Measurements from ENCODE around the gene OTULINL.

OTULINL gene

DNA sequence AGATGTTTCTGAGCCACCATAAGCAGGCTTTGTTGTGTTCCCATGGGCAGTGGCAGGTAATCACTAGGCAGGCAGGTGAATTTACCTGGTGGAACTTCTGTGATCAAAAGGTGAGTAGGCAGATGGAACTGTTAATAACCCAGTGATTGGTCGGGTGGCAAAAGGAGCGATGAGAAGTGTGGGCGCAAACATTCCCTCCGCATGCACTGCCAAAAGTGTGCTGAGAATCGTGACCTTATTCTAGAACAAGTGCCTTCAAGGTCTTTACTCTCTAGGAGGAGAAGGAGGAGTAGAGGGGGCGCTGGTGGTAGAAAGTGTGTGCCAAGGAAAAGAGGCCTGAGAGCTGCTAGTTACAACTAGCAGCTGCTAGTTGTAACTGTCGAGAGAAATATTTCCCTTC is 3.3 kb downstream of the OTULINL start:
- H3K9me3 Mint-ChIP-seq (ENCODE audit: low read depth) = no peaks in the 10 kb centered on the region
- peak overlapping the region; percentile 72 for H3K27ac Mint-ChIP-seq
- H3K4me3 Mint-ChIP-seq = peak overlapping the region; percentile 9
- H3K27me3 Mint-ChIP-seq = no peaks in the 10 kb centered on the region
- peaks cover 77% of the 10 kb centered on the region for H3K4me1 Mint-ChIP-seq (ENCODE audit: low read depth)
- peaks cover 2% of the 10 kb centered on the region for H3K36me3 Mint-ChIP-seq

DNA sequence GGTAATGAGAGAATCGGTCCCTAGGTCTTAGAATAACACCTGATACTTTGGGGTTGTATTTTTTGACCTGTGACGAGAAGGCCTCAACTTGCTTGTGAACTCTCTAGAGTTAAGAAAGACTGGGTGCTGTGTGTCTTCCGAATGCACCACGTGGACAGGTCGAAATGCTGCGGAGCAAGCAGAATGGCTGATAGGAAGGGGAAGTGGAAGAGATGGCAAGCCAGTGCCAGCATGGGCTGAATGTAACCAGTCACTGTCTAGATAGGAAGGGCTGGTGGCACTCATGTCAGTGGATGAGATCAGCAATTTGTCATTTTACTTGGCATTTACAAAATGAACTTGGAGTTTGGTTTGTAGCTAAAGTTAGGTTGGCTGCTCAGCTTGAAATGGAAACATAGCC is 5.6 kb downstream of the OTULINL start:
- peak overlapping the region; percentile 43 for H3K27ac Mint-ChIP-seq
- no peaks in the 10 kb centered on the region for H3K27me3 Mint-ChIP-seq
- peaks cover 93% of the 10 kb centered on the region for H3K4me1 Mint-ChIP-seq (ENCODE audit: low read depth)
- H3K4me3 Mint-ChIP-seq = no peak overlapping the region
- peaks cover 2% of the 10 kb centered on the region for H3K36me3 Mint-ChIP-seq
- H3K9me3 Mint-ChIP-seq (ENCODE audit: low read depth) = no peaks in the 10 kb centered on the region

DNA sequence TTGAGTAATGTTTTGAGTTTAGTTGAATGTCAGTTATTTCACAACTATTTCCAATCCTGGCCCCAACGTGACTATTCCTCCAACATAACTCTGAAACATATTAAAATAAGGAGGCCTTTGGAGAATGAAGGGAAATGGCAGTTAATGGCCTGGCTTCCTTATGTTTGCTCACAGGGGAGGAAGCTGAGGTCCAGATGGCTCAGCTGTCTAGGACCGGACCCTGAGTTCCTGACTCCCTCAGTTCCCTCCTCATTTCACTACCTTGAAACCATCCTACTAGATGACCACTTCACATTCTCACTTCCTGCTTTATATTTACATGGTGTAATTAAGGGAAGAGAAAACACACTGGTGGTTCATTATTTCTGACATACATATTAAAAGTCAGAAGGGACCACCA is 6.6 kb downstream of the OTULINL start:
- H3K4me1 Mint-ChIP-seq (ENCODE audit: low read depth) = peaks cover 96% of the 10 kb centered on the region
- peak overlapping the region; percentile 73 for H3K27ac Mint-ChIP-seq
- H3K9me3 Mint-ChIP-seq (ENCODE audit: low read depth) = no peaks in the 10 kb centered on the region
- no peaks in the 10 kb centered on the region for H3K27me3 Mint-ChIP-seq
- H3K36me3 Mint-ChIP-seq = peaks cover 2% of the 10 kb centered on the region
- no peak overlapping the region for H3K4me3 Mint-ChIP-seq

GRCh38 chr5:14588758-14589543 is 7.4 kb downstream of the OTULINL start:
- Mint-ChIP-seq H3K36me3 (peaks cover 2% of the 10 kb centered on the region), H3K9me3 (ENCODE audit: low read depth) (no peaks in the 10 kb centered on the region), H3K27ac (peak overlapping the region; percentile 73), H3K4me1 (ENCODE audit: low read depth) (peaks cover 96% of the 10 kb centered on the region), H3K4me3 (no peak overlapping the region), H3K27me3 (no peaks in the 10 kb centered on the region)

DNA sequence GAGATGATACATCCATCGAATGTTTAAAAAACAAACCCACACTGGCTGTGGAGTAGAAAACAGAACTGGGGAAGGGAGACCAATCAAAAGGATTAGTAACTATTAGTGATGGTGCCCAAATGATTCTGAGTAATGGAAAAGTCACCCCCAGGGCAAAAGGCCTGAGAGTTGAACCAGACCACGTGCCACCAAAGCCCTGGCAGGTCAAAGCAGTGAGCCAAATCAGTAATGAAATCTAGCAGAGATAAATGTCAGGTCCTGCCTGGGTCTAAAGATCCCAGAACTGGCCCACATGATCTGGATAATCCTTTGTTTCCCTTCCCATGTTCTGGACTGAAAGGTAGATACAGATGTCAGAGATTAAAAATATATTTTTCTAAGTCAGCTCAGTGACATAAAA is 9.4 kb downstream of the OTULINL start:
- Mint-ChIP-seq H3K36me3 (peaks cover 2% of the 10 kb centered on the region), H3K4me1 (ENCODE audit: low read depth) (peaks cover 97% of the 10 kb centered on the region), H3K27ac (peak overlapping the region; percentile 84), H3K4me3 (no peak overlapping the region), H3K9me3 (ENCODE audit: low read depth) (no peaks in the 10 kb centered on the region), H3K27me3 (no peaks in the 10 kb centered on the region)

GRCh38 chr5:14591548-14591947 is 10.0 kb downstream of the OTULINL start:
- Mint-ChIP-seq H3K9me3 (ENCODE audit: low read depth) (no peaks in the 10 kb centered on the region), H3K36me3 (peaks cover 2% of the 10 kb centered on the region), H3K4me3 (no peak overlapping the region), H3K27ac (peak overlapping the region; percentile 84), H3K4me1 (ENCODE audit: low read depth) (peaks cover 97% of the 10 kb centered on the region), H3K27me3 (no peaks in the 10 kb centered on the region)

- Mint-ChIP-seq H3K27me3 (no peaks in the 10 kb centered on the region), H3K36me3 (no peaks in the 10 kb centered on the region), H3K4me1 (ENCODE audit: low read depth) (peaks cover 97% of the 10 kb centered on the region), H3K27ac (peak overlapping the region; percentile 99), H3K4me3 (peak overlapping the region; percentile 83), H3K9me3 (ENCODE audit: low read depth) (no peaks in the 10 kb centered on the region)
Observed at GRCh38 chr5:14593326-14594021, 11.9 kb downstream of the OTULINL start.

DNA sequence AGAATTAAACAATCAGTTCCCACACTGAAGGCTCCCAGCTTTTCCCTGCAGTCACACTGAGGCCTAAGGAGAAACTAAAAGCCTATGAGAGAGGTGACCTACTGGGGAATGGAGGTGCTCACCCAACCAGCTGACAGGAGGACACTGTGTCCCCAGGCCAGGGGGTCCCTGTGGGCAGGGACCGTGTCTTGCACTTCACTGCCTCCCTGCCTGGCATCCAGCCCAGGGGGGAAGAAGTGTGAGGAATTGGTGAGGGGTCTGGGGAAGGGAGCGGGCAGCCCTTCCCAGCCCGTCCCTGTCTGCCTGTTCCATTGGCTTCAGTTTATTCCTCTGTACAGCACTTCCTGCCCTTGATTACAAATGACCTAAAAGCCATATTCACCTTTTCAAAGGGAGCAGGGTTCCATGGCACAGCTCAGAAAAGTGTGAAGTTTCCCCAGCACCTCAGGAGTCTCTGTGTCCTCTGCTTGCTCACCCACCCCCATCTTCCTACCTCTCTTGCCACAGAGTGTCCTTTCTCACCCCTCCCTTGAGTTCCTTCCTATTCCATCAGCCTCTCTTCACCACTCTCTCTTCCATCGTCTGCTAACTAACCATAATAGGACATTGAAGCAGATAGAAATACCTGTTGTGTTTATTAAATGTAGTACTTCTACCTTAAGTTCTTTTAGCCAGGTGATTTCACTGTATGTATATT is 12.9 kb downstream of the OTULINL start:
- no peaks in the 10 kb centered on the region for H3K27me3 Mint-ChIP-seq
- peak overlapping the region; percentile 83 for H3K4me3 Mint-ChIP-seq
- H3K9me3 Mint-ChIP-seq (ENCODE audit: low read depth) = no peaks in the 10 kb centered on the region
- no peaks in the 10 kb centered on the region for H3K36me3 Mint-ChIP-seq
- peaks cover 90% of the 10 kb centered on the region for H3K4me1 Mint-ChIP-seq (ENCODE audit: low read depth)
- peak overlapping the region; percentile 99 for H3K27ac Mint-ChIP-seq

DNA sequence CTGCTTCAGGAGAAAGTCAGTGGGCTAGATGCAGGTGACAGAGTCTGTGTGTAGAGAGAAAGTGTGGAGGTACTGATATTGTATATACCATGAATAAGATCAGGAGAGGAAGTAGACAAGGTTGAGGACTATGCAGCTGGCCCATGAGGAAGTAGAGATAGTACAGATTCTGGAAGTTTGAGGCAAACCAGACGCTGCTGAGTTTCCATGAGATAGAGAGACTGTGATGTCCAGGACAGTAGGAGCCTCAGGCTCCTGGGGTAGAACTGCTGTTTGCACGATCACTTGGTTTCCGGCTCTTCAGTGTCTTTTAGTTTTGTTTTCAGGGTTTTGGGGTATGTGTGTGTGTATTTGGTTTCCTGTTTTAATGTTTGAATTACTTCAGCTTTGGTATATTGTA is 13.6 kb downstream of the OTULINL start:
- Mint-ChIP-seq H3K9me3 (ENCODE audit: low read depth) (no peaks in the 10 kb centered on the region), H3K27ac (peak overlapping the region; percentile 99), H3K4me3 (peak overlapping the region; percentile 83), H3K4me1 (ENCODE audit: low read depth) (peaks cover 93% of the 10 kb centered on the region), H3K36me3 (peaks cover 5% of the 10 kb centered on the region), H3K27me3 (no peaks in the 10 kb centered on the region)

DNA sequence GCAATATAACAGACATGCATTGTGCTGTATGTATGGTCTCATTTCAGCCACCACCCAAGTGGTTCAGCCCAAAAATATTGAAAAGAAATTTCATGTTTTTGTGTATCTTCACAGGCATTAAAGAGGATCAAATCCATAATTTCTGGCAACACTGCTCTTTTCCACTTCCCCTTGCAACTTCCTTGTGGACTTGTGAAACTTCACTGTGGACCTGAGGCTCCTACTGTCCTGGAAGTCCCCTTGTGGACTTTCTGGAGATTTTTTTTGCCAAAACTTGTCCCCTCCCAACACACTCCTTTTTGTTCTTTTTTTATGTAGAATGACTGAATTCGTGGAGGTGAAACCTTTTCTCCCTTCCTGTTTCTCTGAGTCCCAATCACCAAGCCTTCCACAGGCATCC is 14.3 kb downstream of the OTULINL start:
- peak overlapping the region; percentile 83 for H3K4me3 Mint-ChIP-seq
- H3K9me3 Mint-ChIP-seq (ENCODE audit: low read depth) = no peaks in the 10 kb centered on the region
- peak overlapping the region; percentile 99 for H3K27ac Mint-ChIP-seq
- peaks cover 8% of the 10 kb centered on the region for H3K36me3 Mint-ChIP-seq
- H3K4me1 Mint-ChIP-seq (ENCODE audit: low read depth) = peaks cover 89% of the 10 kb centered on the region
- no peaks in the 10 kb centered on the region for H3K27me3 Mint-ChIP-seq

DNA sequence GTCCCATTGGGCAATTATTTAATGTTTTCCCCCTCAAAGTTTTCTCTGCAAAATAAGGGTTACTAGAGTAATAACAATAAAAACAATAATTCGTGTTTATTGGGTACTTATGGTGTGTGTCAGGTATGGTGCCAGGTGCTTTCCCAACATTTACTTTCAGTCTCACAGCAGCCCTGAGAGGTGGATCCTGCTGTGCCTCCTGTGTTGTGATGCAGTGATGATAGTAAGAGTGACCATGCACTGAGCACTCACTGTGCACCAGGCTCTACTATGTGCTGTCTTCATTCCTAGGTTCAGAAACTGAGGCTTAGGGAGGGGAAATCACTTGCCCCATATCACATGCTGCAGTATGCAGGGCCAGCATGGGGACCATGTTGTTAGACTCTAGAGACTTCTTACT is 15.5 kb downstream of the OTULINL start:
- peak overlapping the region; percentile 99 for H3K27ac Mint-ChIP-seq
- H3K4me3 Mint-ChIP-seq = peak overlapping the region; percentile 8

DNA sequence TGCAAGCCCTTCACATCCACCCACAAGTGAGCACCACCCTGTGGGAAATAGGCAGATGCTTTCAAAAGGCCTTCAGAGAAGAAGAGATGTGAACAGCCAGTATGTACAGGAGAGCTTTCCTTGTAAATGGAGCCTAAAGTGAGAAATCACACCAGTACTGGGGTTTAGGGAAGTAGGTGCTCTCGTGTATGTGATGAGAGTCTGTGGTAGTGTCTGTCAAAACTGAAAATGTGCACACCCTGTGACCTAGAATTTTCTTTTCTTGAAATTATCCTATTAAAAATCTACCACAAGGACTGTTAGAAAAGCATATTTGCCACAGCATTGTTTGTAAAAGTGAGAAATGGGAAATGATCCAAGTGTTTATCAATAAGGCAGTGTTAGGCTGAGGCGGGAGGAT is 16.6 kb downstream of the OTULINL start:
- peak overlapping the region; percentile 99 for H3K27ac Mint-ChIP-seq
- H3K4me3 Mint-ChIP-seq = peak overlapping the region; percentile 70
- H3K4me1 Mint-ChIP-seq (ENCODE audit: low read depth) = peaks cover 67% of the 10 kb centered on the region
- H3K9me3 Mint-ChIP-seq (ENCODE audit: low read depth) = no peaks in the 10 kb centered on the region
- H3K36me3 Mint-ChIP-seq = peaks cover 14% of the 10 kb centered on the region
- no peaks in the 10 kb centered on the region for H3K27me3 Mint-ChIP-seq

More for the DNA sequence above, 15.5 kb downstream of the OTULINL start:
- H3K27me3 Mint-ChIP-seq = no peaks in the 10 kb centered on the region
- peaks cover 9% of the 10 kb centered on the region for H3K36me3 Mint-ChIP-seq
- H3K4me1 Mint-ChIP-seq (ENCODE audit: low read depth) = peaks cover 77% of the 10 kb centered on the region
- no peaks in the 10 kb centered on the region for H3K9me3 Mint-ChIP-seq (ENCODE audit: low read depth)

DNA sequence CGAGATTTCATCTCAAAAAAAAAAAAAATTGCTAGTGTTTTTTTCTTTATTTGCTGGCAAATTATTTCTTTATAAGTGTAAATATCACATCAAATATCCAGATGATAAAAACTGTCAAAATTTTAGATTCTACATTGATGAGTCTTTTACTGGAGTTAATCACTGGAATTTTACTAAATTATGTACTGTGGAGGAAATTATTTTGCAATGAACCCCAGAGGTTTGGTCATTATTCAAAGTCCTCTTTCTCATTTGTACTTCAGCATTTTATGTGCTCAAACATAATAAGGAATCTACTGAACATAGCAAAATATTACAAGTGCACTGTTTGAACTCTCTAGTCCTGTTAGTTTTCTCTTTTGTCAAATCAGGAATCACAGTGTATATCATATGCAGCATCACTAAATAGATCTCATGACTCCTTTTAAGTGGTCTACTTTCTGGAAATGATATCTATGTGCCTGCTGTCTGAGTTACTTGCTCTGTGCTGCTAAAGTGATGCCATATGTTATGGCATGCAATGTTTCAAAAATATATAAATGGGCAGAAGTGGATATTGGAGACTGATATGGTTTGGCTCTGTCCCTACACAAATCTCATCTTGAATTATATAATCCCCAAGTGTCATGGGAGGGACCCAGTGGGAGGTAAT is 18.0 kb downstream of the OTULINL start:
- Mint-ChIP-seq H3K27ac (peak overlapping the region; percentile 24), H3K9me3 (ENCODE audit: low read depth) (no peaks in the 10 kb centered on the region), H3K27me3 (no peaks in the 10 kb centered on the region), H3K4me3 (no peak overlapping the region), H3K36me3 (peaks cover 18% of the 10 kb centered on the region), H3K4me1 (ENCODE audit: low read depth) (peaks cover 53% of the 10 kb centered on the region)

DNA sequence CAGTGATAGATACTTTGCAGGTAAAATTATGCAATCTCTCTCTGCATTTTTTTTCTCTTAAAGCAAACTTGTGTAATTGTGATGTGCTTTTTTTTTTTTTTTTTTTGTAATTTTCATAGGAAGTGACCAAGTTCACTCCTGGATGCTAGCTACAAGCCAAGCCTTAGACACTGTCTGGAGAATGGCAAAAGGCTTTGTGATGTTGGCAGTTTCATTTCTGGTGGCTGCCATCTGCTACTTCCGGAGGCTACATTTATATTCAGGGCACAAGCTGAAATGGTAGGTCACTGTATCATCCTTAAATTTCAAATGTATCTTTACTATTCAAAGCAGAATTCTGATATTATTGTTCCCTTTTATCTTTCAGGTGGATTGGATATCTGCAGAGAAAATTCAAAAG is 19.3 kb downstream of the OTULINL start:
- Mint-ChIP-seq H3K4me3 (no peak overlapping the region), H3K4me1 (ENCODE audit: low read depth) (peaks cover 41% of the 10 kb centered on the region), H3K36me3 (peaks cover 23% of the 10 kb centered on the region), H3K27me3 (no peaks in the 10 kb centered on the region), H3K9me3 (ENCODE audit: low read depth) (no peaks in the 10 kb centered on the region), H3K27ac (no peak overlapping the region)

DNA sequence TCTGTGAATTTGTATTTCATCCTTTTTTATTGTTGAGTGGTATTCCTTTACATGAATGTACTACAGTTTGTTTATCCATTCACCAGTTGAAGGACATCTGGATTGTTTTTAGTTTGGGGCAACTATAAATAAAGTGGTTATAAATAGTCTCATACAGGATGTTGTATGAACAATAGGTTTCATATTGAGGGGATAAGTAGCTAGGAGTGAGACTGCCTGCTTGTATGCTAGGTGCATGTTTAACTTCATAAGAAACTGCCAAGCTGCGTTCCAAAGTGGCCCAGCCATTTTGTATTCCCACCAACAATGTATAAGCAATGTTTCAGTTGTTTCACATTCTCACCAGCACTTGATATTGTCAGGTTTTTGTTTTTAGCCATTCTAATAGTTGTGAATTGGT is 21.5 kb downstream of the OTULINL start:
- peaks cover 29% of the 10 kb centered on the region for H3K36me3 Mint-ChIP-seq

More for the DNA sequence above, 21.5 kb downstream of the OTULINL start:
- peaks cover 19% of the 10 kb centered on the region for H3K4me1 Mint-ChIP-seq (ENCODE audit: low read depth)
- no peak overlapping the region for H3K27ac Mint-ChIP-seq
- H3K27me3 Mint-ChIP-seq = no peaks in the 10 kb centered on the region
- H3K9me3 Mint-ChIP-seq (ENCODE audit: low read depth) = no peaks in the 10 kb centered on the region
- no peak overlapping the region for H3K4me3 Mint-ChIP-seq
